ENCODE measurements around the gene USP17L29. TPM values are rescaled to one million over a fixed set of nuclear protein-coding genes. Genes with fewer than 3 reads are reported as not detected.
"Not testable (repeated sequence)": the region's sequence is repeated elsewhere in the genome, so short reads cannot be mapped to it uniquely, and the experiment has no call there.

USP17L29 gene, protein sequence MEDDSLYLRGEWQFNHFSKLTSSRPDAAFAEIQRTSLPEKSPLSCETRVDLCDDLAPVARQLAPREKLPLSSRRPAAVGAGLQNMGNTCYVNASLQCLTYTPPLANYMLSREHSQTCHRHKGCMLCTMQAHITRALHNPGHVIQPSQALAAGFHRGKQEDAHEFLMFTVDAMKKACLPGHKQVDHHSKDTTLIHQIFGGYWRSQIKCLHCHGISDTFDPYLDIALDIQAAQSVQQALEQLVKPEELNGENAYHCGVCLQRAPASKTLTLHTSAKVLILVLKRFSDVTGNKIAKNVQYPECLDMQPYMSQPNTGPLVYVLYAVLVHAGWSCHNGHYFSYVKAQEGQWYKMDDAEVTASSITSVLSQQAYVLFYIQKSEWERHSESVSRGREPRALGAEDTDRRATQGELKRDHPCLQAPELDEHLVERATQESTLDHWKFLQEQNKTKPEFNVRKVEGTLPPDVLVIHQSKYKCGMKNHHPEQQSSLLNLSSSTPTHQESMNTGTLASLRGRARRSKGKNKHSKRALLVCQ
- total RNA-seq: not detected

DNA sequence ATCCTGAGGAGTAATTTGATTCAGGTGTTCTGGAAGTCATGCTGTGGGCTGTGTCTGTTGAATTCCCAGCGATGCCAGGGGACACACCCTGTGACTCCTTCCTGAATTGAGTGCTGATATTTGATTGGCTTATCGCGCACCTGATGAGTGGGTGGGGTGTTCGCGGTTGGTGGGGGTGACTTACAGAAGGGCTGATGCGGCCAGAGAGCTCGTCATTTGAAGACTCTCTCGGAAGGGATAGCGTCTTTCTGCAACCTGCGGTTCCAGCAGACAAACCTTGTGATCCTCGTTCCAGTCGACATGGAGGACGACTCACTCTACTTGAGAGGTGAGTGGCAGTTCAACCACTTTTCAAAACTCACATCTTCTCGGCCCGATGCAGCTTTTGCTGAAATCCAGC is at the start of gene USP17L29:
USP17L29 (plus strand) TSS at position 301 of the 400 bp plus-strand sequence; CDS start at position 301, 0 bp downstream.
- H3K36me3 ChIP-seq (ENCODE audit: control insufficient read depth in 3 of 3, insufficient read depth in 3 of 3, low read length in 3 of 3): not testable (repeated sequence)

GRCh38 chr4:9324191-9324590 is 29.2 kb upstream of the USP17L29 start:
- H3K9ac ChIP-seq (ENCODE audit: low read depth in 1 of 3, low read length in 3 of 3); H3K4me3 ChIP-seq (ENCODE audit: low read length in 3 of 3); H3K4me1 ChIP-seq (ENCODE audit: control insufficient read depth in 3 of 3, insufficient read depth in 3 of 3, low read length in 3 of 3); H3K27me3 ChIP-seq (ENCODE audit: control insufficient read depth in 3 of 3, insufficient read depth in 3 of 3, low read length in 3 of 3); H3K9me3 ChIP-seq (ENCODE audit: control insufficient read depth in 3 of 3, low read length in 3 of 3); H3K27ac ChIP-seq (ENCODE audit: low read depth, low read length); H3K36me3 ChIP-seq (ENCODE audit: control insufficient read depth in 3 of 3, insufficient read depth in 3 of 3, low read length in 3 of 3): not testable (repeated sequence)

More for the DNA sequence above, at the start of gene USP17L29:
- H3K4me1 ChIP-seq (ENCODE audit: control insufficient read depth in 3 of 3, insufficient read depth in 3 of 3, low read length in 3 of 3); H3K27ac ChIP-seq (ENCODE audit: low read depth, low read length); H3K27me3 ChIP-seq (ENCODE audit: control insufficient read depth in 3 of 3, insufficient read depth in 3 of 3, low read length in 3 of 3); H3K9ac ChIP-seq (ENCODE audit: low read depth in 1 of 3, low read length in 3 of 3); H3K4me3 ChIP-seq (ENCODE audit: low read length in 3 of 3); H3K9me3 ChIP-seq (ENCODE audit: control insufficient read depth in 3 of 3, low read length in 3 of 3): not testable (repeated sequence)

GRCh38 chr4:9324865-9325264 is 28.6 kb upstream of the USP17L29 start, which contains the start of gene USP17L24:
USP17L24 (plus strand) TSS chr4:9325165; CDS start chr4:9325165, 0 bp downstream.
- H3K27me3 ChIP-seq (ENCODE audit: control insufficient read depth in 3 of 3, insufficient read depth in 3 of 3, low read length in 3 of 3); H3K9ac ChIP-seq (ENCODE audit: low read depth in 1 of 3, low read length in 3 of 3); H3K4me1 ChIP-seq (ENCODE audit: control insufficient read depth in 3 of 3, insufficient read depth in 3 of 3, low read length in 3 of 3); H3K36me3 ChIP-seq (ENCODE audit: control insufficient read depth in 3 of 3, insufficient read depth in 3 of 3, low read length in 3 of 3); H3K4me3 ChIP-seq (ENCODE audit: low read length in 3 of 3); H3K9me3 ChIP-seq (ENCODE audit: control insufficient read depth in 3 of 3, low read length in 3 of 3); H3K27ac ChIP-seq (ENCODE audit: low read depth, low read length): not testable (repeated sequence)

GRCh38 chr4:9329611-9330010 is 23.8 kb upstream of the USP17L29 start, which contains the start of gene USP17L25:
USP17L25 (plus strand) TSS chr4:9329911; CDS start chr4:9329911, 0 bp downstream.
- not testable (repeated sequence) for H3K4me1 ChIP-seq (ENCODE audit: control insufficient read depth in 3 of 3, insufficient read depth in 3 of 3, low read length in 3 of 3); H3K9me3 ChIP-seq (ENCODE audit: control insufficient read depth in 3 of 3, low read length in 3 of 3); H3K4me3 ChIP-seq (ENCODE audit: low read length in 3 of 3); H3K9ac ChIP-seq (ENCODE audit: low read depth in 1 of 3, low read length in 3 of 3); H3K27me3 ChIP-seq (ENCODE audit: control insufficient read depth in 3 of 3, insufficient read depth in 3 of 3, low read length in 3 of 3); H3K27ac ChIP-seq (ENCODE audit: low read depth, low read length); H3K36me3 ChIP-seq (ENCODE audit: control insufficient read depth in 3 of 3, insufficient read depth in 3 of 3, low read length in 3 of 3)

- not testable (repeated sequence) for H3K27ac ChIP-seq (ENCODE audit: low read depth, low read length); H3K36me3 ChIP-seq (ENCODE audit: control insufficient read depth in 3 of 3, insufficient read depth in 3 of 3, low read length in 3 of 3); H3K4me3 ChIP-seq (ENCODE audit: low read length in 3 of 3); H3K4me1 ChIP-seq (ENCODE audit: control insufficient read depth in 3 of 3, insufficient read depth in 3 of 3, low read length in 3 of 3); H3K9me3 ChIP-seq (ENCODE audit: control insufficient read depth in 3 of 3, low read length in 3 of 3); H3K27me3 ChIP-seq (ENCODE audit: control insufficient read depth in 3 of 3, insufficient read depth in 3 of 3, low read length in 3 of 3); H3K9ac ChIP-seq (ENCODE audit: low read depth in 1 of 3, low read length in 3 of 3)
Observed at GRCh38 chr4:9334358-9334757, 19.1 kb upstream of the USP17L29 start, which contains the start of gene USP17L26. USP17L26 (plus strand) TSS chr4:9334658; CDS start chr4:9334658, 0 bp downstream.

DNA sequence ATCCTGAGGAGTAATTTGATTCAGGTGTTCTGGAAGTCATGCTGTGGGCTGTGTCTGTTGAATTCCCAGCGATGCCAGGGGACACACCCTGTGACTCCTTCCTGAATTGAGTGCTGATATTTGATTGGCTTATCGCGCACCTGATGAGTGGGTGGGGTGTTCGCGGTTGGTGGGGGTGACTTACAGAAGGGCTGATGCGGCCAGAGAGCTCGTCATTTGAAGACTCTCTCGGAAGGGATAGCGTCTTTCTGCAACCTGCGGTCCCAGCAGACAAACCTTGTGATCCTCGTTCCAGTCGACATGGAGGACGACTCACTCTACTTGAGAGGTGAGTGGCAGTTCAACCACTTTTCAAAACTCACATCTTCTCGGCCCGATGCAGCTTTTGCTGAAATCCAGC is 14.3 kb upstream of the USP17L29 start, which contains the start of gene USP17L5:
USP17L5 (plus strand) TSS at position 301 of the 400 bp plus-strand sequence; CDS start at position 301, 0 bp downstream.
- H3K9me3 ChIP-seq (ENCODE audit: control insufficient read depth in 3 of 3, low read length in 3 of 3); H3K27me3 ChIP-seq (ENCODE audit: control insufficient read depth in 3 of 3, insufficient read depth in 3 of 3, low read length in 3 of 3); H3K9ac ChIP-seq (ENCODE audit: low read depth in 1 of 3, low read length in 3 of 3); H3K4me3 ChIP-seq (ENCODE audit: low read length in 3 of 3); H3K36me3 ChIP-seq (ENCODE audit: control insufficient read depth in 3 of 3, insufficient read depth in 3 of 3, low read length in 3 of 3); H3K4me1 ChIP-seq (ENCODE audit: control insufficient read depth in 3 of 3, insufficient read depth in 3 of 3, low read length in 3 of 3); H3K27ac ChIP-seq (ENCODE audit: low read depth, low read length): not testable (repeated sequence)

DNA sequence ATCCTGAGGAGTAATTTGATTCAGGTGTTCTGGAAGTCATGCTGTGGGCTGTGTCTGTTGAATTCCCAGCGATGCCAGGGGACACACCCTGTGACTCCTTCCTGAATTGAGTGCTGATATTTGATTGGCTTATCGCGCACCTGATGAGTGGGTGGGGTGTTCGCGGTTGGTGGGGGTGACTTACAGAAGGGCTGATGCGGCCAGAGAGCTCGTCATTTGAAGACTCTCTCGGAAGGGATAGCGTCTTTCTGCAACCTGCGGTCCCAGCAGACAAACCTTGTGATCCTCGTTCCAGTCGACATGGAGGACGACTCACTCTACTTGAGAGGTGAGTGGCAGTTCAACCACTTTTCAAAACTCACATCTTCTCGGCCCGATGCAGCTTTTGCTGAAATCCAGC is 9.6 kb upstream of the USP17L29 start, which contains the start of gene USP17L27:
USP17L27 (plus strand) TSS at position 301 of the 400 bp plus-strand sequence; CDS start at position 301, 0 bp downstream.
- H3K9ac ChIP-seq (ENCODE audit: low read depth in 1 of 3, low read length in 3 of 3); H3K4me3 ChIP-seq (ENCODE audit: low read length in 3 of 3); H3K4me1 ChIP-seq (ENCODE audit: control insufficient read depth in 3 of 3, insufficient read depth in 3 of 3, low read length in 3 of 3); H3K27ac ChIP-seq (ENCODE audit: low read depth, low read length); H3K27me3 ChIP-seq (ENCODE audit: control insufficient read depth in 3 of 3, insufficient read depth in 3 of 3, low read length in 3 of 3); H3K36me3 ChIP-seq (ENCODE audit: control insufficient read depth in 3 of 3, insufficient read depth in 3 of 3, low read length in 3 of 3); H3K9me3 ChIP-seq (ENCODE audit: control insufficient read depth in 3 of 3, low read length in 3 of 3): not testable (repeated sequence)

GRCh38 chr4:9348593-9348992 is 4.8 kb upstream of the USP17L29 start, which contains the start of gene USP17L28:
USP17L28 (plus strand) TSS chr4:9348893; CDS start chr4:9348893, 0 bp downstream.
- not testable (repeated sequence) for H3K4me1 ChIP-seq (ENCODE audit: control insufficient read depth in 3 of 3, insufficient read depth in 3 of 3, low read length in 3 of 3); H3K9ac ChIP-seq (ENCODE audit: low read depth in 1 of 3, low read length in 3 of 3); H3K9me3 ChIP-seq (ENCODE audit: control insufficient read depth in 3 of 3, low read length in 3 of 3); H3K4me3 ChIP-seq (ENCODE audit: low read length in 3 of 3); H3K36me3 ChIP-seq (ENCODE audit: control insufficient read depth in 3 of 3, insufficient read depth in 3 of 3, low read length in 3 of 3); H3K27ac ChIP-seq (ENCODE audit: low read depth, low read length); H3K27me3 ChIP-seq (ENCODE audit: control insufficient read depth in 3 of 3, insufficient read depth in 3 of 3, low read length in 3 of 3)

DNA sequence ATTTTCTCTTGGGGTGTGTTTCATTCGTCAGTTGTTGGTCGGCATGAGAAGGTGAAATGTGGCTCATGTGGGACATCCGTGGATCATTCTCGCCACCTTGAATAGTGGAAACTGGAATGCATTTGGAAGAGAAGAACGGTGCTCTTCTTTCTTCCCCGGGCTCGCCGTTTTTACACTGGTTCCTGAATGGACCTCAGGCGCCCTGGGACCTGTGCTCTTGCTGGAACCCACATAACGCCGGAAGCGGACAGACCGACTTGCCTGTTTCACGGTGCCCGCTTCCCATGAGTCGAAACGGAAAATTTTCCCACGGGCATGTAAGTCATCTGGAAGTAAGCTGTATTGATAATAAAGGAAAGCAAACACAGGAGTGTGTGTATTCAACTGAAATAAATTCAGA is 2.6 kb upstream of the USP17L29 start:
- H3K27me3 ChIP-seq (ENCODE audit: control insufficient read depth in 3 of 3, insufficient read depth in 3 of 3, low read length in 3 of 3); H3K9me3 ChIP-seq (ENCODE audit: control insufficient read depth in 3 of 3, low read length in 3 of 3); H3K9ac ChIP-seq (ENCODE audit: low read depth in 1 of 3, low read length in 3 of 3); H3K4me1 ChIP-seq (ENCODE audit: control insufficient read depth in 3 of 3, insufficient read depth in 3 of 3, low read length in 3 of 3); H3K27ac ChIP-seq (ENCODE audit: low read depth, low read length); H3K4me3 ChIP-seq (ENCODE audit: low read length in 3 of 3); H3K36me3 ChIP-seq (ENCODE audit: control insufficient read depth in 3 of 3, insufficient read depth in 3 of 3, low read length in 3 of 3): not testable (repeated sequence)

- H3K4me3 ChIP-seq (ENCODE audit: low read length in 3 of 3); H3K27ac ChIP-seq (ENCODE audit: low read depth, low read length); H3K4me1 ChIP-seq (ENCODE audit: control insufficient read depth in 3 of 3, insufficient read depth in 3 of 3, low read length in 3 of 3); H3K27me3 ChIP-seq (ENCODE audit: control insufficient read depth in 3 of 3, insufficient read depth in 3 of 3, low read length in 3 of 3); H3K9ac ChIP-seq (ENCODE audit: low read depth in 1 of 3, low read length in 3 of 3); H3K36me3 ChIP-seq (ENCODE audit: control insufficient read depth in 3 of 3, insufficient read depth in 3 of 3, low read length in 3 of 3); H3K9me3 ChIP-seq (ENCODE audit: control insufficient read depth in 3 of 3, low read length in 3 of 3): not testable (repeated sequence)
Observed at GRCh38 chr4:9362829-9363228, 9.4 kb downstream of the USP17L29 start, which contains the start of gene USP17L30. USP17L30 (plus strand) TSS chr4:9363129; CDS start chr4:9363129, 0 bp downstream.

Measured in skeletal muscle tissue (tissue), 4 donors.